ENCODE data around the gene TNN. TPM values are rescaled to one million over a fixed set of nuclear protein-coding genes. Genes with fewer than 3 reads are reported as not detected.
A peak's percentile ranks its signal among the peaks of the same experiment; 100 is the strongest.

TNN gene
- polyA plus RNA-seq (not detected in 2 replicates), polyA minus RNA-seq (under 0.01 TPM in 1 of 2 replicates, not detected in the other)

GRCh38 chr1:175067362-175068106, at the start of gene TNN:
TNN (plus strand) TSS chr1:175067833; CDS start chr1:175077419, 9,586 bp downstream.
- H4K20me1 ChIP-seq (ENCODE audit: insufficient read depth), result no peaks in the 10 kb centered on the region
- H3K9me3 ChIP-seq (ENCODE audit: low read length), result no peaks in the 10 kb centered on the region
- no peak within 1 kb of the TSS for H3K4me2 ChIP-seq (ENCODE audit: low read length)
- H3K79me2 ChIP-seq (replicated peaks; ENCODE audit: insufficient read depth, low read length), result no peaks in the 10 kb centered on the region
- no peaks in the 10 kb centered on the region for H3K36me3 ChIP-seq (ENCODE audit: insufficient read depth, low read length)
- H2AFZ ChIP-seq (ENCODE audit: low read depth, low read length), result no peak within 1 kb of the TSS
- no peak within 1 kb of the TSS for H3K27ac ChIP-seq (ENCODE audit: low read length)
- no peaks in the 10 kb centered on the region for H3K9me2 ChIP-seq (ENCODE audit: insufficient read depth, low read length)
- H3F3A ChIP-seq (ENCODE audit: insufficient read depth, low read length, poor library complexity, severe bottlenecking), result peaks cover 2% of the 10 kb centered on the region
- no peak within 1 kb of the TSS for H3K9ac ChIP-seq (ENCODE audit: low read length)
- H3K27me3 ChIP-seq (ENCODE audit: insufficient read depth, low read depth, low read length), result no peaks in the 10 kb centered on the region
- no peak for TF ChIP-seq EZH2 (IDR thresholded peaks at IDR 0.05; ENCODE audit: borderline replicate concordance, insufficient read depth, low read length, poor library complexity, severe bottlenecking)
- no peak within 1 kb of the TSS for H3K4me3 ChIP-seq (ENCODE audit: low read length)

- H2AFZ ChIP-seq (ENCODE audit: low read depth, low read length), result no peak overlapping the region
- TF ChIP-seq RAD21 (conservative IDR thresholded peaks at IDR 0.05), result no peak
- TF ChIP-seq TAF1 (IDR thresholded peaks at IDR 0.05; ENCODE audit: low read depth), result no peak
- TF ChIP-seq SMC3 (conservative IDR thresholded peaks at IDR 0.05; ENCODE audit: poor library complexity), result no peak
- TF ChIP-seq EZH2 (IDR thresholded peaks at IDR 0.05; ENCODE audit: borderline replicate concordance, insufficient read depth, low read length, poor library complexity, severe bottlenecking), result no peak
- no peak for TF ChIP-seq MXI1 (conservative IDR thresholded peaks at IDR 0.05; ENCODE audit: poor library complexity, severe bottlenecking)
- no peak for TF ChIP-seq POLR2AphosphoS5 (IDR thresholded peaks at IDR 0.05)
- no peak for TF ChIP-seq REST (IDR thresholded peaks at IDR 0.05; ENCODE audit: borderline replicate concordance)
- no peak overlapping the region for H3K27ac ChIP-seq (ENCODE audit: low read length)
Observed at GRCh38 chr1:175019524-175019923, 48.1 kb upstream of the TNN start.

GRCh38 chr1:175023043-175023921, 44.4 kb upstream of the TNN start, which contains the start of gene MRPS14:
MRPS14 (minus strand) TSS chr1:175023425; CDS start chr1:175023408, 17 bp downstream.
- peak within 1 kb of the TSS; percentile 87 for H3K9ac ChIP-seq (ENCODE audit: low read length)
- peaks cover 20% of the 10 kb centered on the region for H3K79me2 ChIP-seq (replicated peaks; ENCODE audit: insufficient read depth, low read length)
- H3K4me2 ChIP-seq (ENCODE audit: low read length), result peak within 1 kb of the TSS; percentile 90
- H3K9me2 ChIP-seq (ENCODE audit: insufficient read depth, low read length), result no peaks in the 10 kb centered on the region
- H3K36me3 ChIP-seq (ENCODE audit: insufficient read depth, low read length), result no peaks in the 10 kb centered on the region
- H3K4me3 ChIP-seq (ENCODE audit: low read length), result peak within 1 kb of the TSS; percentile 85
- peak within 1 kb of the TSS; percentile 98 for H2AFZ ChIP-seq (ENCODE audit: low read depth, low read length)
- no peaks in the 10 kb centered on the region for H4K20me1 ChIP-seq (ENCODE audit: insufficient read depth)
- H3F3A ChIP-seq (ENCODE audit: insufficient read depth, low read length, poor library complexity, severe bottlenecking), result no peaks in the 10 kb centered on the region
- H3K27me3 ChIP-seq (ENCODE audit: insufficient read depth, low read depth, low read length), result no peaks in the 10 kb centered on the region
- no peaks in the 10 kb centered on the region for H3K9me3 ChIP-seq (ENCODE audit: low read length)
- TF ChIP-seq MXI1 (conservative IDR thresholded peaks at IDR 0.05; ENCODE audit: poor library complexity, severe bottlenecking) (peak; percentile 90), REST (IDR thresholded peaks at IDR 0.05; ENCODE audit: borderline replicate concordance) (peak; percentile 75), SMC3 (conservative IDR thresholded peaks at IDR 0.05; ENCODE audit: poor library complexity) (peak; percentile 25), RAD21 (conservative IDR thresholded peaks at IDR 0.05) (peak; percentile 23), EP300 (conservative IDR thresholded peaks at IDR 0.05; ENCODE audit: poor library complexity, severe bottlenecking) (peak; percentile 65), TAF1 (IDR thresholded peaks at IDR 0.05; ENCODE audit: low read depth) (peak; percentile 89), POLR2AphosphoS5 (IDR thresholded peaks at IDR 0.05) (peak; percentile 95), EZH2 (IDR thresholded peaks at IDR 0.05; ENCODE audit: borderline replicate concordance, insufficient read depth, low read length, poor library complexity, severe bottlenecking) (no peak), CTCF (IDR thresholded peaks at IDR 0.05; ENCODE audit: poor library complexity, severe bottlenecking) (no peak)
- H3K27ac ChIP-seq (ENCODE audit: low read length), result peak within 1 kb of the TSS; percentile 89

More at GRCh38 chr1:175019524-175019923, 48.1 kb upstream of the TNN start:
- Histone ChIP-seq H3K4me3 (ENCODE audit: low read length) (no peak overlapping the region), H3F3A (ENCODE audit: insufficient read depth, low read length, poor library complexity, severe bottlenecking) (no peaks in the 10 kb centered on the region), H3K4me2 (ENCODE audit: low read length) (no peak overlapping the region), H3K79me2 (replicated peaks; ENCODE audit: insufficient read depth, low read length) (peaks cover 20% of the 10 kb centered on the region), H4K20me1 (ENCODE audit: insufficient read depth) (no peaks in the 10 kb centered on the region), H3K9me3 (ENCODE audit: low read length) (no peaks in the 10 kb centered on the region), H3K27me3 (ENCODE audit: insufficient read depth, low read depth, low read length) (no peaks in the 10 kb centered on the region), H3K36me3 (ENCODE audit: insufficient read depth, low read length) (no peaks in the 10 kb centered on the region), H3K9me2 (ENCODE audit: insufficient read depth, low read length) (no peaks in the 10 kb centered on the region), H3K9ac (ENCODE audit: low read length) (no peak overlapping the region)
